DMS53 treated with DMSO at 0.1 percent for 48 hours (cell line): Measurements from ENCODE around the gene TTBK1.

Experiments used
- DNase-seq: peaks from one replicate; lab custom pipeline; 2025; ENCODE audit not compliant: unreplicated experiment; lab: John Stamatoyannopoulos, UW

The TTBK1 gene

GRCh38 chr6:43336382-43336781 is 93.1 kb downstream of the TTBK1 start:
- no peak for DNase-seq
